Gastroesophageal sphincter (tissue), 3 donors: Measurements from ENCODE around the gene OR4D1.

Source experiments
- POLR2A ChIP-seq, 2 donors: fragments of 450-650 bp; IDR thresholded peaks; one replicate each; pipeline ENCODE4 v1.6.1; 2017; ENCODE audit warnings: antibody characterized with exemption in 2 of 2, mild to moderate bottlenecking in 2 of 2, moderate library complexity in 1 of 2
- POLR2AphosphoS5 ChIP-seq: sonication (generic); formaldehyde crosslinking; IDR thresholded peaks from one replicate; pipeline ENCODE4 v1.6.1; 2017; ENCODE audit warnings: antibody characterized with exemption
- TF ChIP-seq, protein P1 (sequence below), 4 experiments: fragments of 200-600 bp in 2 of 4; fragments of 450-650 bp in 2 of 4; sonication (generic) in 1 of 4; IDR thresholded peaks; one replicate each; pipeline ENCODE4 v1.5.1; 2017 to 2019; ENCODE audit warnings: antibody characterized with exemption in 4 of 4, mild to moderate bottlenecking in 2 of 4, moderate library complexity in 2 of 4

DNA sequence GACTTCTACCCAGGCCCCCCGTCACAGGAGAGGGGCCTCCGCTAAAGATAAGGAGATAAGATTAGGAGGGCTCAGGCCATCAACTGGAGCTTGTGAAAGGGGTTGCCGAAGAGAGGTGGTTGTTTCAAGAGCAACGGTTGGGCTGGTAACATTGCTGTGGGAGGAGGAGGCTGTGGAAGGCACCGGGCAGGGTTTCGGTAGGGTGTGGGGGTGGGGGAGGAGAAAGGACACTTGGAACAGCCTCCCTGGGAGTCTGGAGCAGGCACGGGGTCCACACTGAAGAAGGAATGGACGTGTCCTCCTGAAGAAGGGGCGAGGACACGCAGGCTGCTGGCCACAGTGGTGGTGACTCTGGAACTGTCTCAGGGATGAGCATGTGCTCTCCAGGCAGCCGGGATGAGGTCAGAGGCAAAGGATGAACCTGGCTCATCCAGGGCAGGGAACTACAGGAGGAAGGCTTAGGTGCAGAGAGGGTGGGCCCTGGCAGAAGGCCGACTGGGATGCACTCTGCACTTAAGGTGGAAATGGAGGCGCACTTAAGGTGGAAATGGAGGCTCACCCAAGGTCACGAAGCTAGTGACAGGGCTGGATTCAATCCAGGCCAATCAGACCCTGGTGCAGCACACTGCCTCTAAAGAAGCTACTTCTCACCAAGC, 43.2 kb downstream of the OR4D1 start:
- TF ChIP-seq POLR2AphosphoS5 (no peak), POLR2A (IDR thresholded peaks at IDR 0.05) (no peak)
- TF ChIP-seq, protein P1, sequence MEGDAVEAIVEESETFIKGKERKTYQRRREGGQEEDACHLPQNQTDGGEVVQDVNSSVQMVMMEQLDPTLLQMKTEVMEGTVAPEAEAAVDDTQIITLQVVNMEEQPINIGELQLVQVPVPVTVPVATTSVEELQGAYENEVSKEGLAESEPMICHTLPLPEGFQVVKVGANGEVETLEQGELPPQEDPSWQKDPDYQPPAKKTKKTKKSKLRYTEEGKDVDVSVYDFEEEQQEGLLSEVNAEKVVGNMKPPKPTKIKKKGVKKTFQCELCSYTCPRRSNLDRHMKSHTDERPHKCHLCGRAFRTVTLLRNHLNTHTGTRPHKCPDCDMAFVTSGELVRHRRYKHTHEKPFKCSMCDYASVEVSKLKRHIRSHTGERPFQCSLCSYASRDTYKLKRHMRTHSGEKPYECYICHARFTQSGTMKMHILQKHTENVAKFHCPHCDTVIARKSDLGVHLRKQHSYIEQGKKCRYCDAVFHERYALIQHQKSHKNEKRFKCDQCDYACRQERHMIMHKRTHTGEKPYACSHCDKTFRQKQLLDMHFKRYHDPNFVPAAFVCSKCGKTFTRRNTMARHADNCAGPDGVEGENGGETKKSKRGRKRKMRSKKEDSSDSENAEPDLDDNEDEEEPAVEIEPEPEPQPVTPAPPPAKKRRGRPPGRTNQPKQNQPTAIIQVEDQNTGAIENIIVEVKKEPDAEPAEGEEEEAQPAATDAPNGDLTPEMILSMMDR (IDR thresholded peaks at IDR 0.05): no peak
